Measurements from ENCODE around the gene SENP1.
A peak's percentile ranks its signal among the peaks of the same experiment; 100 is the strongest.

The SENP1 gene

DNA sequence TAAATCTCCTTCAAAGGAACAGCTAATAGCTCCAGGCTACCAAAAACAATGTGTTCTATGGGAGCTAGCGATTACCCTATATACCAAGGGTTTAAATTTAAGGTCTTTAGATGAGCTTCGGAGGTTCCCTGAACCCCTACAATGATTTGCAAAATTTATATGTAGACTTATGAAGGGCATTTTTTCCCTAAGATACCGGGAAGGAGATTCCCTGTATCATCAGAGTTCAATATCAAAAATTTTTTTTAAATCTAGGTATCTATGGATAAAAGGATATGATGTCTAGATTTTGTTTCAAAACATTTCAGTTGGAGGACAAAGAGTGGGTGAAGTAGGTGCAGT lies 83.7 kb downstream of the SENP1 start:
- DNase-seq (ENCODE audit: insufficient read length, low spot score), result no peak
- FAIRE-seq, result no peak

DNA sequence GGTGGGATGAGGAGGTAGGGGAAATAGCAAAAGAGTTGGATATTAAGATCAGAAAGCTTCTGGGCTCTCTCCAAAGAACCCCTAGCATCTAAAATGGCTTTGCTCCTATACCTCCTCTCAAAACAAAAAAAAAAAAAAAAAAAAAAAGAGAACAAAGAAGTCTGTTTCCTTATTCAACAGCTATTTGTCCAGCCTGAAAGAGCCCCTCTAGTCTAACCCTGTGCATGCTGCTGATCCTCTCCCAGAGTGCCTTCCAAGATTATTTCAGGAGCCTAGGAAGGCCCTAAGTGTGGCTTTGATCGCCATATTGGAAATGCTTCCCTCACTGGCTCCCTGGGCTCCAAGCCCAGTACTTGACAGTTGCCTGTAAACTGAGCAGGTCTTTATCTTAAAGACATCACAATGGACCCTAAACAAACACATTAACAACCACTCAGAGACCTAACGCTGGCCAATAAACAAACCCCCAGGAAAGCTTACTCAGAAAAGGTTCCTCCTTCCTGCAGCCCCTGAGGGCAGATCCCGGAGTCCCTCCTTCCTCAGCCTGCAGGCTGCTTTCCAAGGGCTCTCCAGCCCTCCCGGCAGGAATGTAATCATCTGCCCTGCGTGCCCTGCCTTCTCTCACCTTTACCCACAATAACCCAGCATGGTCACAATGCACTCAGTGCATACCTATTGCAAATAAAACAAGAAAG lies 84.2 kb downstream of the SENP1 start:
- FAIRE-seq, result no peak
- DNase-seq (ENCODE audit: insufficient read length, low spot score), result no peak

DNA sequence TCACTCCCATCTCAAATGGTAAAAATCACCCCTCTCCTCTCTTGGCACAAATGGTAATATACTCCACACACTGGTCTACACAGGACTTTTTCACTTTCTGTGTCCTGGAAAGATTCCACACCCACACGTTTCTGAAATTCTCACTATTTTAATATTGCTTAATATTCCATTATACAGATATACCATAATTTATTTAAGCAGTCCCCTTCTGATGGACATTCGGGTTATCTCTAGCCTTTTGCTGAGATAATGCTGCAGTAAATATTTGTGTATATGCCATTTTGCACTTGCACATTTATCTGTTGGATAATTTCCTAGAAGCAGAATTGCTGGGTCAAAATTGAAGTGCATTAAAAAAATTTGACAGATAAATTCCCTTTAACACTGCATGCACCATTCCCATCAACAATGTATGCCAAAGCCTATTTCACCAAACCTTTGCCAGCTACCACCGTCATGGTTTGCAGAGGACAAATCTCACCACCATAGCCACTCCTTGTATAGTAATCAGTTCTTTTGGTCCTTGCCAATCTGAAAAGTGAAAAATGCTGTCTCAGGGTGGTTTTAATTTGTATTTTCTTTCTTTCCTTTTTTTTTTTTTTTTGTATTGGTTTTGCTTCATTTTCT lies 86.1 kb downstream of the SENP1 start:
- DNase-seq (ENCODE audit: insufficient read length, low spot score) (no peak), FAIRE-seq (no peak)

DNA sequence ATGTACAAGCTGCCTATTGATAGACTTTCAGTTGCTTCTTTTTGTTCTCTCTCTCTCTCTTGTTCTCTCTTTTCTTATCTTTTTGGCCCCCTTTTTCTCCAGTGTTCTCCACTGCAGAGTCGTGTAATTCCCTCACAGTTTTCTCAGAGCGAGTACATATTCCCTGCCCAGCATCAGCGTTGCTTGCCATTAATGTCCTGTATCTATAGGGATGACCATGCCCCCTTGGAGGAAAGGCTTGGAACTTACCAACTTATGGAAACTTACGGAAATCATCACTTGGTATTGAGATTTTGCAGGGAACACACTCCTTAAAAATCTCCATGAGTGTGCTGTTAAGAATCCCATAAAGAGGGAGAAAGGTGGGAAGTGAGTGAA lies 87.3 kb downstream of the SENP1 start:
- FAIRE-seq (no peak), DNase-seq (ENCODE audit: insufficient read length, low spot score) (no peak)

DNA sequence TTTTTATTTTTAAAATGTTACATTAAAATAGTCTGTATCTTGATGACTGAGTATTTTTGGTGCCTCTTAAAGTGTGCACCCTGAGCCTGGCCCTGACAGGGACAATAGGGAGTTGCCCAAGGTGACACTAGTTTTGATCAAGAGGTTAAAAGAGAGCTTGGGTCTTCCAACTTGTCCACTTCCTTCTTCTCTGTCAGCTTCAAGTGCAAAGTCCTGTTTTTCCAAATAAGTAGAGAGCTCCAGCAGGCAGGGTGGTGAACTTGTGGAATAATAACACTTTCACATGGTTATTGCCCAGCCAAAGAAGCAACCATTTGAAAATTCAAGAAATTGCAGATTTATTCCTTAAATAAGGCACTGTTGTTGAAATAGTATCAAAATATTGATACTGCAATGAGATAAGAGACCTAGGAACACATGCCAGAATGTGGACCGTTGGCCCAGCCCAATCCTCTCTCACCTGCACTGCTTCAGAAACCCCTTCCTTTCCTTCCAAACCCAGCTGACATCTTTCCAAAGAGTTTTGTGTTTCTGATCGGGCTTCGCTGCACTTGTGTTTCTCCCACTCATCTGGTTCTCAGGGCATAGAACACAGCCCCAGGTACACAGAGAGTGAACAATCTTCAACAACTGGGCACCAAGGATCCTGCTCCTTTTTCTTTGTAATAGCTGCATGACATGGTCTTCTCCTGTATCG lies 87.8 kb downstream of the SENP1 start:
- no peak for DNase-seq (ENCODE audit: insufficient read length, low spot score)
- FAIRE-seq, result no peak

GRCh38 chr12:48017496-48017895 lies 88.4 kb downstream of the SENP1 start:
- no peak for DNase-seq (ENCODE audit: insufficient read length, low spot score)

GRCh38 chr12:48016373-48017020 lies 89.4 kb downstream of the SENP1 start:
- no peak for DNase-seq (ENCODE audit: insufficient read length, low spot score)

More at GRCh38 chr12:48017496-48017895, 88.4 kb downstream of the SENP1 start:
- no peak for FAIRE-seq

GRCh38 chr12:48015954-48016353 lies 89.9 kb downstream of the SENP1 start:
- DNase-seq (ENCODE audit: insufficient read length, low spot score), result no peak
- no peak for FAIRE-seq

More at GRCh38 chr12:48016373-48017020, 89.4 kb downstream of the SENP1 start:
- no peak for FAIRE-seq

GRCh38 chr12:48015129-48015528 lies 90.8 kb downstream of the SENP1 start:
- no peak for FAIRE-seq
- no peak for DNase-seq (ENCODE audit: insufficient read length, low spot score)

DNA sequence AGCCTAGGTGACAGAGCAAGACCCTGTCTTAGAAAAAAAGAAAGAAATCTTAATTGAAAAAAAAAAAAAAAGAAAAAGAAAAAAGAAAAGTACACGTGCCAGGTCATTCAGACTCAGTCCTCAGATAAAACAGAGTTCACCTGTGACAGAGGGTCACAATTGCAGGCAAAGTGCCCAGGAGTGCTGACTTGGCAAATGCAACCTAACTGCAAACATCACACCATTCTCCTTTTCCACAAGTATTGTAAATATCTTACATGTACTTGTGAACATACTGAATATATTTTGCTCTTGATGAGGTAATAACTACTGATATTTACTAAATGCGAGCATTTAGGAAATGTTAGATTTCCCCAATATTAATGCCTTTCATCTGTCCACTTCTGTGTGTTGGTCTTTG lies 92.6 kb downstream of the SENP1 start:
- no peak for DNase-seq (ENCODE audit: insufficient read length, low spot score)
- no peak for FAIRE-seq

DNA sequence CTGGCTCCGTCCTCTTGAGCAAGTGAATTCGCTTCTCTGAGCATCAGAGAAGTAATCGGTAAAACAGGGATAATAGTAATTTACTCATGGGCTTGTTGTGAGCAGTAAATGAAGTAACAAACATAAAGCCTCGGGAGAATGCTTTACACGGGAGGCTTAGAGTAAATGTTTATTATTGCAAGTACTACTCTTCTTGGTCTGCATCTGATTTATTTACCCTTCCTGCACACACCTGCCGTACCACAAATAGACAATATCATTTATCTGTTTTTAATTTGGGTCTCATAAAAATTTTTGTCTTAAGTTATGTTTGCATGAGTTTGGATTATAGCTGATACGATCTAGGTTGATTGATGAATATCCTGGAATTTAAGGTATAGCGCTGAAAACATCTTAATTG lies 93.8 kb downstream of the SENP1 start:
- peak; percentile 31 for FAIRE-seq

DNA sequence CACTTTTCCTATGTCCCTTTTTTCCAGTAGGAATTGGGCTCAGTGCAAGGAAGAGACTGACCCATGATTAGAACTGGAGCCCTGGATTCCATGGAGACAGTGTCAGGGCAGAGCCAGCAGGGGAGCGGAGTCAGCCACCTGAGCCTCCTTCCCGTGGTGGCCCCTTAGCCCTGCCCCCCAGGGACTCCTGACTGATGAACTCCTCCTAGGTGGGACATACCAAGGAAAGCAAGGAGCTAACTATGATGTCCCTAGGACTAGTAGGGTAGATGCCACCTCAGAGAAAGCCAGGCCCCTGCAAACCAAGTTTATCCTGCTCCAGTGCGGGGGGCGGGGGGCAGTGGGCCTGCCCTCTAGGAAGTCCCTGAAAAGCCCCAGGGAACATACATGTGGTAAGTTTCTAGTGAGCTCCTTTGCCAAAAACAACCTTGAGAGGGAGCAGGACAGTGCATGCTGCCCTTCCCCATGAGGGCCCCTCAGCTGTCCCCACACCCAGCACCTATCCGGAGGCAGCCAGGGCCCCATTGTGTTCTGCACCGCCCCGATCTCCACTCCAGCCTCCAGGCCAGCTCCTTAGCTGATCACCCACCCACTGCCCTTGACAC lies 95.4 kb downstream of the SENP1 start:
- no peak for FAIRE-seq
- no peak for DNase-seq (ENCODE audit: insufficient read length, low spot score)

More for the DNA sequence above, 93.8 kb downstream of the SENP1 start:
- DNase-seq (ENCODE audit: insufficient read length, low spot score), result no peak

DNA sequence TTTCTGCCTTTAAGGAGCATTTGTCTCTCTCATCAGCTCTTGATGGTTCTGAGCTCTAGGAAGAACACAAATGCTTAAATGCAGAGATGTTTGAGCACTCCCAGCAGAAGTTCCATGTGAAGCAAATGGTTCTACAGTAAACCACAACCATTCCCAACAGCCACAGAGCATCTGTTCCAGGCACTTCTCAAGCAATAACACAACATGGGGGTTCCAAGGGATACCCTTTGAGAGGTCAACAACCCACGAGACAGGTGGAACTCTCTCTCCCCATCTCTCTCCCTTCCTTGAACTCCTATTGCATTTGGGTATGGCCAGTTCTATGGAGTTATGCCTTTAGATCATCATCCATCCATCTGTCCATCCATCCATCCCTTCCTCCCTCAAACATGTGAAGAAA lies 96.4 kb downstream of the SENP1 start:
- FAIRE-seq, result no peak
- DNase-seq (ENCODE audit: insufficient read length, low spot score), result no peak

- FAIRE-seq (no peak), DNase-seq (ENCODE audit: insufficient read length, low spot score) (no peak)
Observed at GRCh38 chr12:48008950-48009349, 96.9 kb downstream of the SENP1 start.

DNA sequence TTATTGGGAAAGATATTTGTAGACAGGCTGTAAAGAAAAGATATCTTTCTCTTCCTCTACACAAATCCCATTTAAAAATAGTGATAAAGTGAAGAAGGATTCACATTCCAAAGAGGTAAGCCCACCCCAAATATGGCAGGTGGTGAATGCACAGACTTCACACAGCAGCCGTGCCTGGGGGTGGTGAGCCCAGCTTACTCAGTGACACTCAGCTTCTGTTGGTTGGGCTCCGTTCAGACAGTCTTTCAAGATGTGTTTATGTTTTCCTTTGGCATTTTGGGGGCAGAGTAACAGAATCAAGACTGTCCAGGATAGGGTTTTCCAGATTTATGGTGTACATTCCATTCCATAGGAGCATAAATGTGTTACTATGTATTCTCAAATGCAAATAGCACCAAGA lies 97.5 kb downstream of the SENP1 start:
- FAIRE-seq, result no peak
- DNase-seq (ENCODE audit: insufficient read length, low spot score), result no peak

GRCh38 chr12:48007206-48007605 lies 98.7 kb downstream of the SENP1 start:
- DNase-seq (ENCODE audit: insufficient read length, low spot score) (no peak), FAIRE-seq (no peak)

GRCh38 chr12:48005750-48006021 lies 100.2 kb downstream of the SENP1 start:
- DNase-seq (ENCODE audit: insufficient read length, low spot score) (no peak), FAIRE-seq (no peak)

DNA sequence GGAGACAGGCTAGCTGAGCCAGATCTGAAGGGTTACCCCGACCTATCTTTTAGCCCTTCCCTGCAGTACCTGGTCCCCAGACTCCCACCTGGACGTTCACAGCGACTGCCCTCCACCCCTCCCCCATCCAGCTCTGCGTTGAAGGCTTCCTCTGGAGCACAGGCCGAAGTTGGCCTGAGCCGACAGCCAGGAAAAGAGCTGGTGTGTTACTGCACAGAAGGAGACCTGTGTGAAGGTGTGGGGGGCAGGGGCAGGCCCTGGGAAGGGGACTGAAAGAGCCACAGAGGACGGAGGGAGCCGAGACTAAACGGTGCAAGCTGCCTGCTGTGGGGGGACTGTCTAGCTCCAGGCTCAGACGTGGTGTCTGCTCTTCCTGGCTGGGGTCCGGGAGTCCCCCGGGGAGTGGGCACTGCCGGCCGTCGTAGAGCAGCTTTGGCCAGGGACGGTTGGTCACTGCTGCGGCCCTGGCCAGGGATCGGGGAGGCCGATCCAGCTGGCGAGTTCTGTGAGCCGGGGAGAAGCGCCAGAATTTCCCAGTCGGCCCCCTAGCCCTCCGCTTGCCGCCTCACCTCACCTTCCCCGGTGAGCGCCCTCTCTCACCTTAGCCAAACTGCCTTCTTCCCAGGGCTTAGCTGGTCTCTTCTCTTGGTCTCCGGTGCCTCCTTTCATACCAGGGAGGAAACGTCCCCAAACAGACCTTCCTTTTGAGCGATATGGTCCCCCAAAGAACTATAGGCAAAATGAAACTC lies 100.7 kb downstream of the SENP1 start:
- no peak for DNase-seq (ENCODE audit: insufficient read length, low spot score)
- peak; percentile 47 for FAIRE-seq

DNA sequence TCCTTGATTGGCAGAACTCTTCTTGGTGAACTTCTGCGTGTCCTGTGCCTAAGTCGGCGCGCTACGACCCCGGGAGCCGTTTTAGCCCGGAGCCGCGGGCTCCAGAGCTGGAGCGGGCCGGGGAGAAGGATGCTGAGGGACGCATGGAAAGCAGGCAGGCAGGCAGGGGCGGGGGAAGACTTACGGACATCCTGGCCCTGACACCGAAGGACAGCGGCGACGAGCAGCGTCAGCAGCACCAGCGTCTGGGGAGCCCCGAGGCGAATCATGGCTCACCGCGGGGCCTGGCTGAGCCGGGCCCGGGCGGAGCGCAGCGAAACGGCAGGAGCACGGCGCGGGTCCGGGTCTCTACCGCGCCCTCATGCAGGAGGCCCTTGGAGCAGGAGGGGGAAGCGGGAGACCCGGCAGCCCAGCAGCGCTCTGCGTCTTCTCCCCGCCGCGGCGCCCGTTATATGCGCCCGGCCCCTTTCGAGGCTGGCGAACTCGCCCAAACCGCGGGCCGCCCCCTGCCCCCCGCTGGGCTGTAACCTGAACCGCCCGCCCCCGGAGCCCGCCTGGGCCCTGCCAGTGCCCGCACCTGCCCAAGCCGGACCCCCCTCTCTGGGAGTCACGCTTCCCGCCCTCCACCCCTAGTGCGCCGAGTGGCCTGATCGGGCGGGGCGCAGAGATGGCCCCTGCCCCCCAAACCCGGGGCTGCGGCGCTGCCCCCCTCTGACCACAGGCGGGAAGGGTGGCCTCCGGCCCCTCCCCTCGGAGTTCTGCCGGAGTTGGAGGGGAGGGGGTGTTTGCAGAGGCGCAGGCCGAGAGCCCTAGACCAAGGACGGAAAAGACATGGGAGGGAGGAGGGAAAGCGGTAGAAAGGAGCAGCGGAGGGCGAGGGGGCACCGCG lies 101.6 kb downstream of the SENP1 start, which contains the start of gene COL2A1:
Gene COL2A1 (minus strand): TSS at position 424 of the 889 bp plus-strand sequence. CDS start 155 bp downstream, at position 269.
- FAIRE-seq (no peak), DNase-seq (ENCODE audit: insufficient read length, low spot score) (no peak)
